Inferior parietal cortex (tissue), 1 donor: ENCODE data around the gene MED8.

ENCODE experiments used
- DNase-seq: peaks from one replicate; pipeline ENCODE4 v3.0.0-alpha.2; 2016; ENCODE audit errors: extremely low spot score

The MED8 gene

GRCh38 chr1:43334453-43335205 lies 55.0 kb downstream of the MED8 start:
- no peak for DNase-seq
